Ecto neural progenitor cell (in vitro differentiated cells): ENCODE results near the gene DLGAP3.

ENCODE experiments used
- DNase-seq: peaks from one replicate; pipeline ENCODE4 v3.0.0-alpha.2; 2018; ENCODE audit warnings: low spot score

Gene DLGAP3

DNA sequence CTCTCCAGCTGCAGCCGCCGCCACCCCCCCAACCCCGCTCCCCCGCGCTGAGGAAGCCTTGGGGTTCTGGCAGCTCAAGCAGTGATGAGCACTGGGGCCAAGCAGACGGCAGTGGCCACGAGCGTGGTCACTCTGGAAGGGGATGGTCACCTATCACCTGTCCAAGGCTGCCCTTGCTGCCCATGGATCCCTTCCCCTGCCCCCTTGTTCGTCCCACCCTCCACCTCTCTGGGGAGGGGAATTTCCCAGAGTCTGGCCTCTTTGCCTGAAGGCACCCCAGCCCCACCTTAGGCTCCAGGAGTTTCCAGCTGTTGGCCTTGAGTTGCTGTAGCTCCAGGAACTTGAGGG is 62.7 kb downstream of the DLGAP3 start:
- DNase-seq, result no peak

DNA sequence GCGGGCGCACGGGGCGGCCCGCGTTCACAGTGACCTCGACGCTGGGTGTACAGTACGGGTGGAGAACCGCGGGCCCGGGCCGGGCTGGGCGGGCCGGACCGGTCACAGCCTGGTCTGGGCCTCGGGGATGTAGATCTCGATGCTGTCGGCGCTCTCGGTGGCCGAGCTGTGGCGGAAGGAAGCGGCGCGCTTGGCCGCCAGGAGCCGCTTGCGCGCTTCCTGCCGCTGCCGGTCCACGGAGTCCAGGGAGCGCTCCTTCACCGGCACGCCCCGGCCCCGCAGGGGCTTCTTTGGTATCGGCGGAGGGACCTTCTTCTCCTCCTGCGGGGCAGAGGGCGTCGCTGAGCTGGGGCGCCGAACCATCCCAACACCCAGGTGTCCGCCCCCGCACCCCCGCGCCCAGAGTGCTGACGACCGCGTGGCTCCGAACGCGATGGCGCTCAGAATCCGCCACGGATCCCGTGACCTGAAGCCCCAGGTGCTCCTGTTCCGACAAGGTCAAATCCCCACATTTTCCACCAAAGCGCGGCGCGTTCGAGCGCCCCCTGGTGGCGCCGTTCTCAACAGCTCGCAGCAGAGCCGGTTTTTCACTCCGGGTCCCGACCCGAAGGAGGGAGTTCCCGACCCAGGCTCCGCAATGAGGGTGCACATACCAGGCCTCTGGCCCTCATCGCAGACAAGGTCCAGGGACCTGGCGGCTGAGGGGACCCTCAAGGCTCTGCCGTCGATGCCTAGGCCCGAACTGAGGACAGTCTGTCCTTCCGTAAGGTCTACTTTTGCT is 63.3 kb downstream of the DLGAP3 start:
- DNase-seq, result peak; percentile 91

GRCh38 chr1:34865573-34865972 is 63.9 kb downstream of the DLGAP3 start:
- no peak for DNase-seq

DNA sequence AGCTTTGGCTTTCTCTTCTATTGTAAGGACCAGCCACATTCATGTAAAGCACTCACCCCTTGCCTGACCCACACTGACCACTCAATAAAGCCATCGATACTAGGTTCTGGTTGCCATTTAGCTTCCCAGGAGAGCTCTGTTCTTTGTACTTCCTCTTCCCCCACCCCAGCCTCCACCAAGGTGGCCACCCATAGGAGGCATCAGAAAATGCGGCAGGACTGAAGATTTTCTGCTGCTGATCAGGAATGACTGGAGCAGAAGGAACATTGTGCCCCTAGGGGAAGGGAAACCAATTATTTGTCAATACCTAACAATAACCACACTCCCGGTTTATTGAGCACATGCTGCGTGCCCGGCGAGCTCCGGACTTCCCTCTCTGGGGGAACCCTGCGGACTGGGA is 64.7 kb downstream of the DLGAP3 start:
- DNase-seq, result no peak

- DNase-seq, result no peak
Measured at GRCh38 chr1:34863501-34863900, 65.9 kb downstream of the DLGAP3 start.

GRCh38 chr1:34859446-34860200 is 69.8 kb downstream of the DLGAP3 start, which contains the start of gene SMIM12:
Gene SMIM12, minus strand, starts transcription at chr1:34859749. Its CDS starts 3,772 bp downstream, at chr1:34855977.
- peak; percentile 94 for DNase-seq

DNA sequence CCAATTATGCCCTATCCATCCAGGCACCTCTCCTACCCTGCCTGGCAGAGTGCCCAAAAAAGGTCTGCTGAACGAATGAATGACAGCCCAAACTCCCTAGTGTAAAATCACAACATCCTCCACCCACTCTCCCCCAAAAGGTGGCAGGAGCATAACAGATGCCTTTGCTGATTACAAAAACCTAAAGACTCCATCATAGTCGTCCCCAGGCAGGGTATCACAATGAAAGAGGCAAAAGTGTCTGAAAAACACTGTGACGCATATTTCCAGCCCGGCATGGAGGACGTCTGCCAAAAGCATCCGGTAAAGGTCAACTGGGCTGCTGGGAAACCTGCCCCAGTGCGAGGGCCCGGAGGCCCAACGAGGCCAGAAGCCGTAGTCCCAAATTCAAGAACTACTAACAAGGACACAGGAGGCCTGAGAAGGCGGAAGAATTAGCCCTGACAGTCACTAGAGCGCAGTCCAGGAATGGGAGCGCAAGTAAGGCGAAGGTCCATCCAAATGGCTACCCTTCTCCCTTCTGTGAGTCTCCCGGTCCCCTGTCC is 70.5 kb downstream of the DLGAP3 start:
- no peak for DNase-seq

DNA sequence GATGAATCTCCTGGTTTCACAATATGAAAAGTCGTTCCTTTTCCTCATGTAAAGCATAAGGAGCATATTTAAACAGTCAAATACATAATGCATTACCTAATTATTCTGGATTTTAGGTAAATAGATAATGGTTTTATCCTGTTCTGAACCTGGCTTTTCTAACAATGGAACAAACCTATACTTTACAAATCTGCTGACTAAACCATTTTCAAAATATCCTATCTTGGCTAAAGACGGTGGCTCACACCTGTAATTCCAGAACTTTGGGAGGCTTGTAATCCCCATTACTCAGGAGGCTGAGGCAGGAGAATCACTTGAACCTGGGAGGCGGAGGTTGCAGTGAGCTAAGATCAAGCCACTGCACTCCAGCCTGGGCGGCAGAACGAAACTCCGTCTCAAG is 72.8 kb downstream of the DLGAP3 start:
- no peak for DNase-seq

DNA sequence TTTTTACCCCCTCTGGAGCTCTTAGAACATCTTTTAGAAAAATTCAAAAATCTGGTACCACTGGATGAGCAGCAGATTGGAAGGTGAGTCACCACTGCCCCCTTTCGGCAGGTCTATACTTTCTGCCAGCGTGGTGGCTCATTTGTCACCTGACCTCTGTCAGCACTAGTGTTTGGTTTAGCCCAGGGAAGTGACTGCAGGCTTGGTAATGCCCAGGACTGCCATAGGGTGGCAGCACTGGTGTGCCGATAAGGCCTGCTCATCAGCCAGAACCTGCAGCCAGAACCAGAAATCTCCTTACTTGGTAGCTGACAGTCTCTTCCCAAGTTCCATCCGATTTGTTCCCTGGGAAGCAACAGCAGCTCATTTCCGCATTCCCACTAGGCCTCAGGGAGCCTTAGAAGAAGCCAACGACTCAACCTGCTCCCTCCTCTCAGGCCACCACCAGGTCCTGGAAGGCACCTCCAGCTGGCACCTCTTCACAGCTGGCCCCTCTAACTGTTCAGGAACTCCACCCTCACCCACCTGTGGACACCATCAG is 76.7 kb downstream of the DLGAP3 start:
- DNase-seq, result peak; percentile 94

GRCh38 chr1:34851431-34852105 is 77.9 kb downstream of the DLGAP3 start:
- DNase-seq, result no peak

GRCh38 chr1:34850382-34850781 is 79.1 kb downstream of the DLGAP3 start:
- DNase-seq, result no peak

DNA sequence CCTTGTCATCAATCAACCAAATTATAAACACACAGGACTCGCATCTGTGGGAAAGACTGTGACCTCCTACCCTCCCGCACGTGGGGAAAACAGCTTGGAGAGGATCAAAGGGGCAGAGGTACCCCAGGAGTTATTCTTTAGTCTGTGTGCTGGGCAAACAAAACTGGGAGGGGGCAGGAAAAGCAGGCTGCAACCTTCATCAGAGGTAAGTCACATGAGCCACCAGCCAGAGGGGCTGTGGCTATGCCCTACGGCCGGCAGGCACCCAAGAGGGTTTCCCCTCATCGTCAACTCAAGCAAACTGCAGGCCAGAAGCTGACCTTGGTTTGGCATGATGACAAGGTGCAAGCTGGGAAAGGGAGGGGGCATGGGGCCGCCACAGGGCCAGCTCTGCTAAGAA is 82.4 kb downstream of the DLGAP3 start:
- no peak for DNase-seq

- DNase-seq, result no peak
Measured at GRCh38 chr1:34846265-34846664, 83.2 kb downstream of the DLGAP3 start.

DNA sequence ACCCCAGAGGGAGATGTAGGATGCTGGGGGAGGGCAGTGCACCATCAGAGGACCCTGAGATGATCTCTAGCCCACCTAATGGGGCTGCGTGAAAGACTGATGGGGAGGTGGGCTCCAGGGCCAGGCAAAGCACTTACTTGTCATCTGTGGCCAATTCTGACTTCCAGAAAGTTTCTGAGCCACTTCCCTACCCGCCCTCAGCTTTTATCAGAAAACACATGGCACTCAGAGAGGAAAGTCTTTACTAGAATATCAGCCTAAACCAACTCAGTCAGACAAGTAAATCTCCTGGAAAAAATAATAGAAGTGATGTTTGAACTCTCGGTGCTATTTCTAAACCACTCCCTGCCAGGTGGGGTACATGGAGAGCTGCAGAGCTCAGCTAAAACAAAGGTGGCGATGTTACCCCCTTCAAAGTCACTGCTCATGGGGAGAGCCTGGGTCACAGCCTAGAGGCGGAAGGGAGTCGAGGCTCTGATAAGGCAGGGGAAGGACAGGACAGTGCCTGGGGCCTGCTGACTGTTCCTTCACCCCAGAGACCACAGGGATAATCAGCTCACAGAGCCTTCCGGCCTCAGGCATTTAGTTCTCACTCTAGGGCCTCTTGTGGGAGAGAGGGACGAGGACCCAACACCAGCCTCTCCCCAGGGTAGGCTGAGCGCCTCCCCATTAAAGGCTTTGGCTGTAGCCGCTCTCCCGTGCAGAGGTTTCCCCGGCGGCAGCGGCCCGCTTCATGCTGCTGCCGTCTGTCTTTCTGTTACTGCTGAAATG is 84.1 kb downstream of the DLGAP3 start:
- DNase-seq, result no peak

DNA sequence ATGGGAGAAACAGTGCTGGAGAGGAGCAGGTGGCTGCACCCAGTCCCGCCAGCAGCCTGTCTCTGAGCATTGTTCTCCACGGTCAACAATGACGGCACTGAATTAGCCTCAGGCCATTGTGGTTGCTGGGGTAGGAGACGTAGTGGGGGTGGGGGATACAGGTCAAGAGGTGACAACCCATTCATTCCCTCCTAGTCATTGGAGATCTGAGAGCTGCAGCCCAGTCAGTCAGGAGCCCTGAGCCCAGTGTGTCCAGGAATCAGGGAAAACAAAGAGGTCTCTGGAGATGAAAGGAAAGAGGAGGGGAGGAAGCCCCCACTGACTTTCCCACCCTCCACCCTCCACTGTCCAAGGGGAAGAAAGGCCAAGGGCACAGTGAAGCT is 85.2 kb downstream of the DLGAP3 start:
- peak; percentile 60 for DNase-seq

- no peak for DNase-seq
Measured at GRCh38 chr1:34843392-34844251, 85.8 kb downstream of the DLGAP3 start.

- no peak for DNase-seq
Measured at GRCh38 chr1:34842952-34843371, 86.5 kb downstream of the DLGAP3 start.

DNA sequence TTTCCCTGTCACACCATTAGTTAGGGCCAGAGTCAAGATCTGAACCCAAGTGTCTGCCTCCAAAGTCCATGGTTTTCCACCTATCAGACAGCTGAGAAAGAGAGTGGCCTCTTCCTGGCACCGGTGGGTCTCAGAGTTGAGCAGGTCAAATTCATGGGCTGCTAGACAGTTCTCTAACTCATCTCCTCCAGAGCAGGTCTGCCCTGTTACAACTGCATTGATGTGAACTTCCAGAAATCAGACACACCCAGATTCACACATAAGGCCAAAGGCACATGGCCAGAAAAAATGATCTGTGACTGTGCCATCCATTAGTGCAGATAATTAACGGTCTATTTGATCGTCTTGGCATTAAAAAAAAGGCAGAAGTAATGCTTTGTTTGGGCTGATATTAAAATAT is 87.4 kb downstream of the DLGAP3 start:
- DNase-seq, result no peak

- DNase-seq, result no peak
Measured at GRCh38 chr1:34840426-34840825, 89.0 kb downstream of the DLGAP3 start.

GRCh38 chr1:34839526-34840305 is 89.7 kb downstream of the DLGAP3 start:
- DNase-seq, result no peak
